ENCODE results near the gene CD247.
"Not testable (repeated sequence)": the region's sequence is repeated elsewhere in the genome, so short reads cannot be mapped to it uniquely, and the experiment has no call there.

The CD247 gene

DNA sequence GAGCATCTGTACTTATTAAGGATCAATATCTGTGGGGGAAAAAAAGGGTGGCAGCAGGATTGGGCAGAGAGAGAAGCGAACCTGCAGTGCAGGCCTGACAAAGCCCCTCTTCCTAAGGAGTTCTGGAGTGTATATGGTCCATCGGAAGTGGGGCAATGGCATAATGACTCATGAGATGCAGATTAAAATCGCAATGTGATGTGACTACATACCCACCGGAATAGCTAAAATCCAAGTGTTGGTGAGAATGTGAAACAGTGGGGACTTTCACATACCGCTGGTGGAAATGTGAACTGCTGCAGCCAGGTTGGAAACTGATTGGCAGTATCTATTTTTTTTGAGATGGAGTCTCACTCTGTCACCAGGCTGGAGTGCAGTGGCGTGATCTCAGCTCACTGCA, 43.4 kb upstream of the CD247 start:
- no peak overlapping the region for H3K4me3 ChIP-seq (ENCODE audit: low read length)
- DNase-seq (ENCODE audit: low read depth) = no peak
- TF ChIP-seq, protein P1, sequence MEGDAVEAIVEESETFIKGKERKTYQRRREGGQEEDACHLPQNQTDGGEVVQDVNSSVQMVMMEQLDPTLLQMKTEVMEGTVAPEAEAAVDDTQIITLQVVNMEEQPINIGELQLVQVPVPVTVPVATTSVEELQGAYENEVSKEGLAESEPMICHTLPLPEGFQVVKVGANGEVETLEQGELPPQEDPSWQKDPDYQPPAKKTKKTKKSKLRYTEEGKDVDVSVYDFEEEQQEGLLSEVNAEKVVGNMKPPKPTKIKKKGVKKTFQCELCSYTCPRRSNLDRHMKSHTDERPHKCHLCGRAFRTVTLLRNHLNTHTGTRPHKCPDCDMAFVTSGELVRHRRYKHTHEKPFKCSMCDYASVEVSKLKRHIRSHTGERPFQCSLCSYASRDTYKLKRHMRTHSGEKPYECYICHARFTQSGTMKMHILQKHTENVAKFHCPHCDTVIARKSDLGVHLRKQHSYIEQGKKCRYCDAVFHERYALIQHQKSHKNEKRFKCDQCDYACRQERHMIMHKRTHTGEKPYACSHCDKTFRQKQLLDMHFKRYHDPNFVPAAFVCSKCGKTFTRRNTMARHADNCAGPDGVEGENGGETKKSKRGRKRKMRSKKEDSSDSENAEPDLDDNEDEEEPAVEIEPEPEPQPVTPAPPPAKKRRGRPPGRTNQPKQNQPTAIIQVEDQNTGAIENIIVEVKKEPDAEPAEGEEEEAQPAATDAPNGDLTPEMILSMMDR (conservative IDR thresholded peaks at IDR 0.05; ENCODE audit: low read length) = no peak

DNA sequence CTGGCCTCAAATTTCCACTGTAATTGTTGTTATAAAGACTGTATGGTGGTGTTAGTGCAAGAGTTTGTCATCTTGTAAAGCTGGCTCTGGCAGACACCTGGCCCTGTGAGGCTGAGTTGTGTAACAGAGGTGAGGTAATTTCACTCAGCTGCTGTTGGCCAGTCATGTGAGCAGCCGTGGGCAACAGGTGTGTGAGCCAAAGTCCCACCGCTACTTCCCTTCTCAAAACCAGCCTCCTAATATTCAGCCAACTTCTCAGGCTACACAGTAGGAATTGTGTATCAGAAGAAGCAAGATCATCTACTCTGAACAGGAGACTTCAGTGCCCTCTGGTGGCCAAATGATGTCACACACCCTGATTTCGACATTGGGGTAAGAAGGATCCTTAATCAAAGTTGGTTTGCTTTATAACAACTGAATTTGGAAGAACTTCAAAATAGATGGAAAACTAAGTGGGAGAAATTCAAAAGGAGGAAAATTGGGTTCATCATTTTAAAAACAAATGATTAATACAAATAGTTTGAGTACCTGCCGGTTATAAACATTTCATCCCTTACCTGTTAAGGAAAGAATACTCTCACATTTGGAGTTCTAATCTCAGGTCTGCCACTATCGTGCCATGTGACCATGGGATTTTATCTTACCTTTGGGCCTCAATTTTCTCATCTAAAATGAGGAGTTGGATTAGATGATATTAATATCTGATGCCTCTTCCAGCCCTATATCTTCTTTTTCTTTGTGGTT, 37.8 kb upstream of the CD247 start:
- TF ChIP-seq, protein P1 (conservative IDR thresholded peaks at IDR 0.05; ENCODE audit: low read length) = peak; percentile 95
- peak; percentile 67 for DNase-seq (ENCODE audit: low read depth)

DNA sequence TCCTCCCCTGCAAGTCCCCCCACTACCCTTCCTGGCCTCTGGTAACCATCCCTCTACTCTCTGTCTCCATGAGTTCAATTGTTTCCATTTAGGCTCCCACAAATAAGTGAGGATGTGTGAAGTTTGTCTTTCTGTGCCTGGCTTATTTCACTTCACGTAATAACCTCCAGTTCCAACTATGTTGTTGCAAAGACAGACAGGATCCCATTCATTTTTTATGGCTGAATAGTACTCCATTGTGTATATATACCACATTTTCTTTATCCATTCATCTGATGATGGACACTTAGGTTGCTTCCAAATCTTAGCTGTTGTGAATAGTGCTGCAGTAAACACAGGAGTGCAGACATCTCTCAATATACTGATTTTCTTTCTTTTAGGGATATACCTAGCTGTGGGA, 36.7 kb upstream of the CD247 start:
- not testable (repeated sequence) for H3K4me3 ChIP-seq (ENCODE audit: low read length); DNase-seq (ENCODE audit: low read depth)

More for the DNA sequence above, 37.8 kb upstream of the CD247 start:
- no peak overlapping the region for H3K4me3 ChIP-seq (ENCODE audit: low read length)

DNA sequence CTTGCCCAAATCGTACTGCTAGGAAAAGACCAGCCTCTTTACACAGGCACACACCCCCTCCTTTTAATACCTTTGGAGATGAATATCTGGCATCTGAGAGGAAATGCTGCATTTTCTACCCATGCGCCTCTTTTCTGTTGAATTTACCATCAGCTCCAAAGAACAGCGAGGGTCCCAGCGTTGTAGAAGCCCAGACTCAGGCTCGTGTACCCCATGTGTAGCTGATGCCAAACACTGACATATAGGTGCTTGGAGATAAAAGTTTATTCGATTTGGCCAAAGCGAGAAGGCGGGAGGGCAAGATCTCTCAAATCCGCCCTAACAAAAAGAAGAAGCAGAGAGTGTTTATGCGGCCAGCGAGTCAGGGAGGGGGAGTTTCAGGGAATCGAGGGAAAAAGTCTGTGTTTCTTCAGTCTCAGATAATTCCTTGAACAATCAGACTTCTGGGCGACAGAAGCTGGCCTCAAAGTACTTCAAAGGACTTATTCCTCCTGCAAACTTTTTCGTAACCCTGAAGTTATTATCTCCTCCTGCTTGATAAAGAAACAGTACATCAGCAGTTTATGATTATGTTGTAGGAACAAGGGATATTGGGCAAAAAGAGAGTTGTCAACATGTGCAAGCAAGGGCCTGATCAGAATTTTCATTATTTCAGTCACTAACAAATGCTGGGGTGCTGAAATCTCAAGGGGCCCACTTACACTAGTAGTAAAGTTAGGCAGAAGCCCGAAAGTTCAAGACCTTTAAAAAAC, 35.9 kb upstream of the CD247 start:
- peak overlapping the region; percentile 62 for H3K4me3 ChIP-seq (ENCODE audit: low read length)
- TF ChIP-seq, protein P1 (conservative IDR thresholded peaks at IDR 0.05; ENCODE audit: low read length) = no peak
- DNase-seq (ENCODE audit: low read depth) = no peak

DNA sequence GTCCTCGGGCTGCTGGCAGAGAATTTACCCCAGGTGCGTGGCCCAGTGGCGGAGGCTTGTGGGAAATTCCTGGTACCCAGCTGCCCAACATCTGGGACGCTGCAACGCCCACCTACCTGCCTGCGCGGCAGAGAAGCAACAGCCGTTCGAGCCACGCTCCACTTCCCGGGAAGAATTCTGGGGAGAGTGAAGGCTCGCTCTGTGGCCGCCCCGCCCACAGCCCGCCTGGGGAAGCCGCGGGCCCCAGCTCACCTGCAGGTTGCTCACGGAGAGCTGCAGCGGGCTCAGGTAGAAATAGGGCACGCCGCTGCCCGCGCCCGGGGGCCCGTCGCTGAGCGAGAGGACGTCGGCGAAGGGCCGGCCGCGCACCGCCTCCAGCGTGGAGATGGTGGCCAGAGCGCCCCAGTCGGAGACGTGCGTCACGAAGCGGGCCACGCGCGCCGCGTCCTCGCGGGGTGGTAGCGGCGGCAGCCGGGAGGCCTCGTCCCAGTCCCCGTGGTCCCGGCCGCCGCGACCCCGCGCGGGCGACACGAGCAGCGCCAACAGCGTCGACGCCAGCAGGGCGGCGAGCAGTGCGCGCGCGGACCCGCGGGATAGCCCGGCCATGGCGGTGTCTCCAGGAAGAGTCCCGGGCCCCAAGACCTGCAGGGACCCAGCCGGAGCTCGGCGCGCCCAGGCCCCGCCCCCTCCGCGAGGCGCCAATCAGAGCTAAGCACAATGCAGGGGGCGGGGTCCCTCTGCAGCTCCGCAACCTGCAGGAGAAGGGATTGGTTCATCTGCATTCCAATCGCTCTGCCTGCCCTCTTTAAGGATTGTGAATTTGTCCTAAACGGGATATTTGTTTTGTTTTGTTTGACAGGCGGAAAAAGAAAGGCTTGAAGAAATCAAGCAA, 35.1 kb upstream of the CD247 start, which contains the start of gene CREG1:
Gene CREG1 (minus strand): TSS at position 627 of the 892 bp plus-strand sequence.
- DNase-seq (ENCODE audit: low read depth) = peak; percentile 88
- TF ChIP-seq, protein P1 (conservative IDR thresholded peaks at IDR 0.05; ENCODE audit: low read length) = no peak
- H3K4me3 ChIP-seq (ENCODE audit: low read length) = peak within 1 kb of the TSS; percentile 62

DNA sequence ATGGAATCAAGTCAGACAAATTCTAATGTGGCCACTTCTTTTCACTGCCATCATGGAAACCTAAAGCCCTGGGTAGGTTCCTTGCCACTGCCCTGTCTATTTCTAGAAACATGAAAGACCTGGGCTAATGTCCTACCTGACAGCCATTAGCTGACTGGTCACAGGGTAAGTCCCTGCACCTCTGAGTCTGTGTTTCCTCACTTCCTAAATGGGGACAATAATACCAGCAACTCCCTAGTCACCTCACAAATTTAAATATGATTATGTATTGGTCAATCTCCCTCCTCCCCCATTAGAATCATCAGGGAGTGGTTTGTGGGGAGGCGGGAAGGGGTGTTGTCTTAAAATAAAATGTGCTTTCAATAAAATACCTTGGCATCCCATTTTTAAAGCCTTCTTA, 33.0 kb upstream of the CD247 start:
- no peak overlapping the region for H3K4me3 ChIP-seq (ENCODE audit: low read length)
- no peak for DNase-seq (ENCODE audit: low read depth)
- TF ChIP-seq, protein P1 (conservative IDR thresholded peaks at IDR 0.05; ENCODE audit: low read length) = no peak

Measured in AG10803 (cell line).